ENCODE measurements around the gene CCDC157.

CCDC157 gene

GRCh38 chr22:30344447-30345200, 12.2 kb upstream of the CCDC157 start:
- no peak for DNase-seq (ENCODE audit: low read depth)
- H3K4me3 ChIP-seq (ENCODE audit: low read depth, low read length) = no peak overlapping the region
- no peak for TF ChIP-seq POLR2A (IDR thresholded peaks at IDR 0.05; ENCODE audit: extremely low read depth, insufficient read length)
- no peak for TF ChIP-seq CTCF (IDR thresholded peaks at IDR 0.05; ENCODE audit: low read depth, low read length)
- no peak for TF ChIP-seq MYC (IDR thresholded peaks at IDR 0.05; ENCODE audit: low read depth, low read length)
- no peak for TF ChIP-seq MAX (IDR thresholded peaks at IDR 0.05; ENCODE audit: low read depth, low read length)

GRCh38 chr22:30347255-30347892, 9.4 kb upstream of the CCDC157 start:
- no peak for DNase-seq (ENCODE audit: low read depth)
- no peak overlapping the region for H3K4me3 ChIP-seq (ENCODE audit: low read depth, low read length)

GRCh38 chr22:30348404-30348803, 8.4 kb upstream of the CCDC157 start:
- TF ChIP-seq POLR2A (IDR thresholded peaks at IDR 0.05; ENCODE audit: extremely low read depth, insufficient read length) (no peak), MYC (IDR thresholded peaks at IDR 0.05; ENCODE audit: low read depth, low read length) (no peak), MAX (IDR thresholded peaks at IDR 0.05; ENCODE audit: low read depth, low read length) (no peak), CTCF (IDR thresholded peaks at IDR 0.05; ENCODE audit: low read depth, low read length) (no peak)
- no peak for DNase-seq (ENCODE audit: low read depth)
- H3K4me3 ChIP-seq (ENCODE audit: low read depth, low read length) = no peak overlapping the region

More at GRCh38 chr22:30347255-30347892, 9.4 kb upstream of the CCDC157 start:
- TF ChIP-seq CTCF (IDR thresholded peaks at IDR 0.05; ENCODE audit: low read depth, low read length) (no peak), POLR2A (IDR thresholded peaks at IDR 0.05; ENCODE audit: extremely low read depth, insufficient read length) (no peak), MAX (IDR thresholded peaks at IDR 0.05; ENCODE audit: low read depth, low read length) (no peak), MYC (IDR thresholded peaks at IDR 0.05; ENCODE audit: low read depth, low read length) (no peak)

- no peak for DNase-seq (ENCODE audit: low read depth)
- TF ChIP-seq POLR2A (IDR thresholded peaks at IDR 0.05; ENCODE audit: extremely low read depth, insufficient read length) (no peak), CTCF (IDR thresholded peaks at IDR 0.05; ENCODE audit: low read depth, low read length) (no peak), MAX (IDR thresholded peaks at IDR 0.05; ENCODE audit: low read depth, low read length) (no peak), MYC (IDR thresholded peaks at IDR 0.05; ENCODE audit: low read depth, low read length) (no peak)
- H3K4me3 ChIP-seq (ENCODE audit: low read depth, low read length) = no peak overlapping the region
Measured at GRCh38 chr22:30348809-30349208, 8.0 kb upstream of the CCDC157 start.

- DNase-seq (ENCODE audit: low read depth) = no peak
- no peak overlapping the region for H3K4me3 ChIP-seq (ENCODE audit: low read depth, low read length)
- no peak for TF ChIP-seq CTCF (IDR thresholded peaks at IDR 0.05; ENCODE audit: low read depth, low read length)
- TF ChIP-seq MAX (IDR thresholded peaks at IDR 0.05; ENCODE audit: low read depth, low read length) = no peak
- TF ChIP-seq POLR2A (IDR thresholded peaks at IDR 0.05; ENCODE audit: extremely low read depth, insufficient read length) = no peak
- TF ChIP-seq MYC (IDR thresholded peaks at IDR 0.05; ENCODE audit: low read depth, low read length) = no peak
Measured at GRCh38 chr22:30351226-30351625, 5.6 kb upstream of the CCDC157 start.
